Measurements from ENCODE around the gene ULK3. TPM values are rescaled to one million over a fixed set of nuclear protein-coding genes. Genes with fewer than 3 reads are reported as not detected.

ULK3 gene
- total and polyA plus RNA-seq, 2 of the 4 experiments (the other 2 are of a cell fraction): 11.8 to 22.7 TPM

DNA sequence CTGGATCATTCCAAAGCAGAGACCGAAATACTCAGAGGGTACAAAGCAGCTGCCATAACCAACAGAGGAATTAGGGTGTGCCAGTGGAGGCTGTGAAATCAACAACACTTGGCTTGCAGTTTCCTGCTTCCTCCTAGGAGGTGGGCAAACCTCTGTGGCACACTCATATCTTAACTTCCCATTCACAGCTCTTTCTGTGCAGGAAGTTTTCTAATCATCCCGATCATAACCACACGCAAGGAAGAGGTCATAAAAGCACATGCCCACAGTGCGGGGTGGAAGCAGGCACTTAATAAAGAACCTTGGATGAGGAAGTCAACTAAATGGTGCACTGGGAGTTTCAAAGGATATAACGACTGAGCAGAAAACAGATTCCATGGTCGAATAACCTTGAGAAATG lies 25.1 kb upstream of the ULK3 start:
- dilution Hi-C loops (cut with HindIII; ENCODE audit: low sequenced_read_pairs, unreplicated experiment): no loop called here
- Histone ChIP-seq H2BK120ac (ENCODE audit: low read depth, low read length) (no peak overlapping the region), H3K9me1 (ENCODE audit: insufficient read depth, low read length) (peaks cover 44% of the 10 kb centered on the region), H3K18ac (ENCODE audit: low read depth, low read length) (no peak overlapping the region), H3K9me3 (ENCODE audit: control insufficient read depth, insufficient read depth, low read length) (no peaks in the 10 kb centered on the region), H3K4me2 (ENCODE audit: low read depth, low read length) (no peak overlapping the region), H3K14ac (replicated peaks; ENCODE audit: low read depth, low read length) (no peak overlapping the region), H2AK5ac (ENCODE audit: low read depth, low read length) (no peak overlapping the region), H2AK9ac (replicated peaks; ENCODE audit: low read depth, low read length, poor library complexity) (no peak overlapping the region), H3K79me1 (ENCODE audit: low read depth in 1 of 2, low read length in 2 of 2) (peaks cover 17 to 90% of the 10 kb centered on the region in 2 experiments), H2BK15ac (ENCODE audit: low read depth, low read length) (no peak overlapping the region), H2BK5ac (ENCODE audit: low read depth, low read length, poor library complexity, severe bottlenecking) (no peak overlapping the region), H3K23ac (ENCODE audit: low read depth, low read length) (no peak overlapping the region), H3K27ac (ENCODE audit: insufficient read depth, low read length) (no peak overlapping the region), H4K91ac (ENCODE audit: insufficient read depth, low read depth, low read length) (no peak overlapping the region), H2AFZ (replicated peaks; ENCODE audit: low read length, poor library complexity) (no peak overlapping the region), H3K9ac (ENCODE audit: low read depth, low read length) (no peak overlapping the region), H4K8ac (ENCODE audit: low read depth in 2 of 2, low read length in 2 of 2) (no peak overlapping the region), H3K4me1 (ENCODE audit: control insufficient read depth, insufficient read depth, low read length) (peaks cover 19% of the 10 kb centered on the region), H3K4me3 (ENCODE audit: insufficient read depth, low read depth, low read length) (no peak overlapping the region), H3K4ac (ENCODE audit: low read depth, low read length) (no peak overlapping the region), H3K36me3 (ENCODE audit: control insufficient read depth, insufficient read depth, low read length) (peaks cover 2% of the 10 kb centered on the region), H3K27me3 (ENCODE audit: control insufficient read depth, insufficient read depth, low read length) (no peaks in the 10 kb centered on the region), H4K20me1 (ENCODE audit: insufficient read depth, low read length) (peaks cover 83% of the 10 kb centered on the region), H2BK20ac (ENCODE audit: low read depth, low read length) (no peak overlapping the region), H3K56ac (ENCODE audit: extremely low read depth, insufficient read depth, low read length) (no peak overlapping the region), H4K5ac (ENCODE audit: low read depth, low read length) (no peak overlapping the region)
- in situ Hi-C loops (cut with MboI; ENCODE audit: low sequenced_read_pairs): no loop called here
- TF ChIP-seq BHLHE40 (IDR thresholded peaks at IDR 0.05; ENCODE audit: low read depth, low read length): no peak
- TF ChIP-seq MAZ (IDR thresholded peaks at IDR 0.05; ENCODE audit: borderline replicate concordance, low read depth, low read length): no peak
- no peak for TF ChIP-seq NFE2L2 (IDR thresholded peaks at IDR 0.05; ENCODE audit: low read depth, low read length)
- TF ChIP-seq RAD21 (IDR thresholded peaks at IDR 0.05; ENCODE audit: low read length): no peak
- TF ChIP-seq RCOR1 (IDR thresholded peaks at IDR 0.05; ENCODE audit: insufficient replicate concordance, low read length): no peak
- no peak for TF ChIP-seq FOS (IDR thresholded peaks at IDR 0.05; ENCODE audit: low read depth, low read length)
- TF ChIP-seq CEBPB (IDR thresholded peaks at IDR 0.05; ENCODE audit: low read depth, low read length): no peak
- TF ChIP-seq POLR2A (IDR thresholded peaks at IDR 0.05; ENCODE audit: low read depth, low read length): no peak
- no peak for TF ChIP-seq MXI1 (IDR thresholded peaks at IDR 0.05; ENCODE audit: borderline replicate concordance, low read depth, low read length)
- TF ChIP-seq MAFK (IDR thresholded peaks at IDR 0.05; ENCODE audit: low read depth, low read length): no peak
- no peak for TF ChIP-seq RFX5 (IDR thresholded peaks at IDR 0.05; ENCODE audit: low read depth, low read length)
- TF ChIP-seq CHD1 (IDR thresholded peaks at IDR 0.05; ENCODE audit: low read depth, low read length): no peak
- TF ChIP-seq, protein P1, sequence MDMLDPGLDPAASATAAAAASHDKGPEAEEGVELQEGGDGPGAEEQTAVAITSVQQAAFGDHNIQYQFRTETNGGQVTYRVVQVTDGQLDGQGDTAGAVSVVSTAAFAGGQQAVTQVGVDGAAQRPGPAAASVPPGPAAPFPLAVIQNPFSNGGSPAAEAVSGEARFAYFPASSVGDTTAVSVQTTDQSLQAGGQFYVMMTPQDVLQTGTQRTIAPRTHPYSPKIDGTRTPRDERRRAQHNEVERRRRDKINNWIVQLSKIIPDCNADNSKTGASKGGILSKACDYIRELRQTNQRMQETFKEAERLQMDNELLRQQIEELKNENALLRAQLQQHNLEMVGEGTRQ (IDR thresholded peaks at IDR 0.05; ENCODE audit: low read depth, low read length): no peak
- TF ChIP-seq, protein P2, sequence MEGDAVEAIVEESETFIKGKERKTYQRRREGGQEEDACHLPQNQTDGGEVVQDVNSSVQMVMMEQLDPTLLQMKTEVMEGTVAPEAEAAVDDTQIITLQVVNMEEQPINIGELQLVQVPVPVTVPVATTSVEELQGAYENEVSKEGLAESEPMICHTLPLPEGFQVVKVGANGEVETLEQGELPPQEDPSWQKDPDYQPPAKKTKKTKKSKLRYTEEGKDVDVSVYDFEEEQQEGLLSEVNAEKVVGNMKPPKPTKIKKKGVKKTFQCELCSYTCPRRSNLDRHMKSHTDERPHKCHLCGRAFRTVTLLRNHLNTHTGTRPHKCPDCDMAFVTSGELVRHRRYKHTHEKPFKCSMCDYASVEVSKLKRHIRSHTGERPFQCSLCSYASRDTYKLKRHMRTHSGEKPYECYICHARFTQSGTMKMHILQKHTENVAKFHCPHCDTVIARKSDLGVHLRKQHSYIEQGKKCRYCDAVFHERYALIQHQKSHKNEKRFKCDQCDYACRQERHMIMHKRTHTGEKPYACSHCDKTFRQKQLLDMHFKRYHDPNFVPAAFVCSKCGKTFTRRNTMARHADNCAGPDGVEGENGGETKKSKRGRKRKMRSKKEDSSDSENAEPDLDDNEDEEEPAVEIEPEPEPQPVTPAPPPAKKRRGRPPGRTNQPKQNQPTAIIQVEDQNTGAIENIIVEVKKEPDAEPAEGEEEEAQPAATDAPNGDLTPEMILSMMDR (conservative IDR thresholded peaks at IDR 0.05; ENCODE audit: low read depth, low read length): no peak
- no peak for TF ChIP-seq ELK1 (IDR thresholded peaks at IDR 0.05; ENCODE audit: borderline replicate concordance, low read depth, low read length)
- TF ChIP-seq SMC3 (IDR thresholded peaks at IDR 0.05; ENCODE audit: low read depth, low read length): no peak
- BruUV-seq (replicated peaks): no TSS peak
- intact Hi-C loops (cut with micrococcal nuclease): no loop called here
- POLR2A ChIA-PET (ENCODE audit: unreplicated experiment): no interaction called here
- no peak for ATAC-seq (ENCODE audit: low read depth)
- WGBS, 2 experiments (ENCODE audit: extremely low coverage in 2 of 2, insufficient read length in 1 of 2): 94% methylated on average over 3 of the region's 6 CpGs; no CpG with 5 or more reads in 1 of the 2 experiments
- no peak for DNase-seq
- CTCF ChIA-PET: no interaction called here

Data from IMR-90 (cell line).